Endodermal cell (in vitro differentiated cells): ENCODE results near the gene SPCS1. TPM values are rescaled to one million over a fixed set of nuclear protein-coding genes. Genes with fewer than 3 reads are reported as not detected.
A peak's percentile ranks its signal among the peaks of the same experiment; 100 is the strongest.
"Not testable (repeated sequence)": the region's sequence is repeated elsewhere in the genome, so short reads cannot be mapped to it uniquely, and the experiment has no call there.

Source experiments
- DNase-seq: peaks from one replicate; pipeline ENCODE4 v3.0.0-alpha.2; 2017
- H3K27ac ChIP-seq: 2 replicates; pipeline ENCODE4 v1.5.1; 2013; ENCODE audit warnings: mild to moderate bottlenecking, low read depth, low read length, moderate library complexity
- H3K27me3 ChIP-seq: 2 replicates; pipeline ENCODE4 v1.6.1; 2013; ENCODE audit warnings: mild to moderate bottlenecking, low read length, moderate library complexity; ENCODE audit not compliant: insufficient read depth, control insufficient read depth, poor library complexity, severe bottlenecking
- H3K36me3 ChIP-seq: 2 replicates; pipeline ENCODE4 v1.7.0; 2013; ENCODE audit warnings: mild to moderate bottlenecking, low read length, moderate library complexity; ENCODE audit not compliant: control insufficient read depth, insufficient read depth
- H3K4me1 ChIP-seq: one replicate; pipeline ENCODE4 v1.7.0; 2013; ENCODE audit warnings: low read length; ENCODE audit not compliant: control insufficient read depth, insufficient read depth
- H3K4me3 ChIP-seq: 2 replicates; pipeline ENCODE4 v1.5.1; 2013; ENCODE audit warnings: mild to moderate bottlenecking, low read length, moderate library complexity
- H3K9ac ChIP-seq: 2 replicates; pipeline ENCODE4 v1.6.1; 2013; ENCODE audit warnings: mild to moderate bottlenecking, low read length, moderate library complexity; ENCODE audit not compliant: poor library complexity, severe bottlenecking; ENCODE audit errors: extremely low read depth
- H3K9me3 ChIP-seq: 2 replicates; pipeline ENCODE4 v1.6.1; 2013; ENCODE audit warnings: mild to moderate bottlenecking, low read length, moderate library complexity; ENCODE audit not compliant: control insufficient read depth
- H3K27ac Mint-ChIP-seq: 2 replicates; pipeline ENCODE4 v1.8.0; 2020; ENCODE audit warnings: mixed read lengths
- H3K27me3 Mint-ChIP-seq: 2 replicates; pipeline ENCODE4 v1.8.0; 2021; ENCODE audit warnings: mild to moderate bottlenecking, mixed read lengths; ENCODE audit not compliant: insufficient read depth
- H3K36me3 Mint-ChIP-seq: 2 replicates; pipeline ENCODE4 v1.8.0; 2020; ENCODE audit warnings: low read depth, mixed read lengths
- H3K4me1 Mint-ChIP-seq: 2 replicates; pipeline ENCODE4 v1.8.0; 2020; ENCODE audit warnings: mixed read lengths
- H3K4me3 Mint-ChIP-seq: 2 replicates; pipeline ENCODE4 v1.8.0; 2020; ENCODE audit warnings: mild to moderate bottlenecking, moderate library complexity, mixed read lengths
- H3K9me3 Mint-ChIP-seq: 2 replicates; pipeline ENCODE4 v1.8.0; 2020; ENCODE audit warnings: mild to moderate bottlenecking, mixed read lengths
- WGBS, 2 experiments: methylation state at CpG; one replicate each; pipeline versions ENCODE4 v1.1.5 to v1.1.7; 2013; ENCODE audit warnings: missing lambda C conversion rate in 2 of 2, mixed read lengths in 1 of 2; ENCODE audit not compliant: insufficient coverage in 1 of 2, insufficient read length in 1 of 2; 5-methylcytosine and 5-hydroxymethylcytosine counted together
- total RNA-seq, 2 donors: library from RNA; stranded (reverse); fragmentation: NEBNext Ultra II Directional in 1 of 2; extraction: Animal tissue kit (Norgen Biotek cat#: 25700) in 1 of 2; gene quantifications; 2 replicates in 1 of 2; 3 replicates in 1 of 2; pipeline ENCODE4 v1.2.1, GENCODE V29; 2021
- TF ChIP-seq, protein P1 (sequence below): fragments of 200-600 bp; sonication (generic); conservative IDR thresholded peaks from 2 replicates; pipeline ENCODE4 v1.5.0; 2021; ENCODE audit warnings: antibody characterized with exemption, mild to moderate bottlenecking

Gene SPCS1
- total RNA-seq, 2 donors from 2014 or later, result 101 to 113 TPM

- H3K9me3 ChIP-seq, result peaks cover 33% of the 10 kb centered on the region
- no peaks in the 10 kb centered on the region for H3K27me3 ChIP-seq
- WGBS, 2 experiments, result 100% methylated on average over 1 of the region's 1 CpG; no CpG with 5 or more reads in 1 of the 2 experiments
- Mint-ChIP-seq H3K4me1 (no peaks in the 10 kb centered on the region), H3K27me3 (no peaks in the 10 kb centered on the region), H3K27ac (no peak overlapping the region), H3K36me3 (peaks cover 67% of the 10 kb centered on the region), H3K9me3 (peaks cover 30% of the 10 kb centered on the region), H3K4me3 (no peak overlapping the region)
- DNase-seq, result no peak
- H3K4me3 ChIP-seq, result no peak overlapping the region
- no peak overlapping the region for H3K27ac ChIP-seq
- no peak overlapping the region for H3K9ac ChIP-seq
- TF ChIP-seq, protein P1, sequence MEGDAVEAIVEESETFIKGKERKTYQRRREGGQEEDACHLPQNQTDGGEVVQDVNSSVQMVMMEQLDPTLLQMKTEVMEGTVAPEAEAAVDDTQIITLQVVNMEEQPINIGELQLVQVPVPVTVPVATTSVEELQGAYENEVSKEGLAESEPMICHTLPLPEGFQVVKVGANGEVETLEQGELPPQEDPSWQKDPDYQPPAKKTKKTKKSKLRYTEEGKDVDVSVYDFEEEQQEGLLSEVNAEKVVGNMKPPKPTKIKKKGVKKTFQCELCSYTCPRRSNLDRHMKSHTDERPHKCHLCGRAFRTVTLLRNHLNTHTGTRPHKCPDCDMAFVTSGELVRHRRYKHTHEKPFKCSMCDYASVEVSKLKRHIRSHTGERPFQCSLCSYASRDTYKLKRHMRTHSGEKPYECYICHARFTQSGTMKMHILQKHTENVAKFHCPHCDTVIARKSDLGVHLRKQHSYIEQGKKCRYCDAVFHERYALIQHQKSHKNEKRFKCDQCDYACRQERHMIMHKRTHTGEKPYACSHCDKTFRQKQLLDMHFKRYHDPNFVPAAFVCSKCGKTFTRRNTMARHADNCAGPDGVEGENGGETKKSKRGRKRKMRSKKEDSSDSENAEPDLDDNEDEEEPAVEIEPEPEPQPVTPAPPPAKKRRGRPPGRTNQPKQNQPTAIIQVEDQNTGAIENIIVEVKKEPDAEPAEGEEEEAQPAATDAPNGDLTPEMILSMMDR, result no peak
- H3K36me3 ChIP-seq, result peaks cover 41% of the 10 kb centered on the region
- H3K4me1 ChIP-seq, result no peaks in the 10 kb centered on the region
These were observed 18.6 kb downstream of the SPCS1 start for GRCh38 chr3:52724511-52724910.

GRCh38 chr3:52728753-52729152, 22.8 kb downstream of the SPCS1 start:
- not testable (repeated sequence) for H3K27ac ChIP-seq, H3K27ac Mint-ChIP-seq, H3K4me1 ChIP-seq, H3K27me3 Mint-ChIP-seq, H3K4me3 Mint-ChIP-seq, H3K27me3 ChIP-seq, H3K4me3 ChIP-seq, DNase-seq, H3K9ac ChIP-seq, H3K4me1 Mint-ChIP-seq
- Mint-ChIP-seq H3K36me3 (peaks cover 83% of the 10 kb centered on the region), H3K9me3 (peaks cover 41% of the 10 kb centered on the region)
- H3K9me3 ChIP-seq, result peaks cover 69% of the 10 kb centered on the region
- H3K36me3 ChIP-seq, result peaks cover 69% of the 10 kb centered on the region
- 79% methylated on average over 2 of the region's 3 CpGs; no CpG with 5 or more reads in 1 of the 2 experiments for WGBS, 2 experiments

DNA sequence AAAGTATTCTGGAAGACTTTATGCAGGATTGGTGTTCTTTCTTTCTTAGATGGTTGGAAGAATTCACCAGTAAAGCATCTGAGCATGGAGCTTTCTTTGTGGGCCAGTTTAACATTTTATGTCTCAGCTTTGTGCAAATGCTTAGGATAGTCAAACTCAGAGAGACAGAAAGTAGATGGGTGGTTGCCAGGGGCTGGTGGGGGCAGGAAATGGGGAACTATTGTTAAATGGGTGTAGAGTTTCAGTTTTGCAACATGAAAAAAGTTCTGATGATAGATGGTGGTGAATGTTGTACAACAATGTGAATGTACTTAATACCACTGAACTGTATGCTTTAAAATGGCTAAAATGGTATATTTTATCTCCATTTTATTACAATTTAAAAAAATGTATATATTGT, 24.8 kb downstream of the SPCS1 start:
- TF ChIP-seq, protein P1, result no peak
- Histone ChIP-seq H3K4me3 (peak overlapping the region; percentile 32), H3K4me1 (no peaks in the 10 kb centered on the region), H3K9ac (no peak overlapping the region), H3K27me3 (no peaks in the 10 kb centered on the region), H3K36me3 (peaks cover 83% of the 10 kb centered on the region), H3K27ac (no peak overlapping the region), H3K9me3 (peaks cover 69% of the 10 kb centered on the region)
- peaks cover 93% of the 10 kb centered on the region for H3K36me3 Mint-ChIP-seq
- no peak overlapping the region for H3K27ac Mint-ChIP-seq
- no peak overlapping the region for H3K4me3 Mint-ChIP-seq
- H3K27me3 Mint-ChIP-seq, result no peaks in the 10 kb centered on the region
- H3K9me3 Mint-ChIP-seq, result peaks cover 42% of the 10 kb centered on the region
- H3K4me1 Mint-ChIP-seq, result no peaks in the 10 kb centered on the region
- DNase-seq, result no peak

DNA sequence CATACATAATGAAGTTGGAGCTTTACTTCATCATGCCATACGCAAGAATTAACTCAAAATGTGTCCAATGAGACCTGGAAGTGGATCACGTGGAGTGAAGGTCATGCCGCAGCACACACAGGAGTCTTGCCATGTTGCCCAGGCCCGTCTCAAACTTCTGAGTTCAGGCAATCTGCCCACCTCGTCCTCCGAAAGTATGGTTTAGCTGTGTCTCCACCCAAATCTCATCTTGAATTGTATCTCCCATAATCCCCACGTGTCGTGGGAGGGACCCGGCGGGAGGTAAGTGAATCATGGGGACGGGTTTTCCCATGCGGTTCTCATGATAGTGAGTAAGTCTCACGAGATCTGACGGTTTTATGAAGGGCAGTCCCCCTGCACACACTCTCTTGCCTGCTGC, 25.7 kb downstream of the SPCS1 start:
- Histone ChIP-seq H3K36me3 (peaks cover 88% of the 10 kb centered on the region), H3K9ac (no peak overlapping the region), H3K4me1 (no peaks in the 10 kb centered on the region), H3K27me3 (no peaks in the 10 kb centered on the region), H3K27ac (no peak overlapping the region), H3K4me3 (no peak overlapping the region), H3K9me3 (peaks cover 69% of the 10 kb centered on the region)
- H3K27ac Mint-ChIP-seq, result no peak overlapping the region
- 90 to 92% methylated on average over 11 to 14 of the region's 14 CpGs for WGBS, 2 experiments
- TF ChIP-seq, protein P1, result no peak
- no peaks in the 10 kb centered on the region for H3K27me3 Mint-ChIP-seq
- peaks cover 37% of the 10 kb centered on the region for H3K9me3 Mint-ChIP-seq
- H3K4me1 Mint-ChIP-seq, result no peaks in the 10 kb centered on the region
- peaks cover 94% of the 10 kb centered on the region for H3K36me3 Mint-ChIP-seq
- DNase-seq, result no peak
- H3K4me3 Mint-ChIP-seq, result no peak overlapping the region
